ENCODE measurements around the gene ARHGEF17.

The ARHGEF17 gene

DNA sequence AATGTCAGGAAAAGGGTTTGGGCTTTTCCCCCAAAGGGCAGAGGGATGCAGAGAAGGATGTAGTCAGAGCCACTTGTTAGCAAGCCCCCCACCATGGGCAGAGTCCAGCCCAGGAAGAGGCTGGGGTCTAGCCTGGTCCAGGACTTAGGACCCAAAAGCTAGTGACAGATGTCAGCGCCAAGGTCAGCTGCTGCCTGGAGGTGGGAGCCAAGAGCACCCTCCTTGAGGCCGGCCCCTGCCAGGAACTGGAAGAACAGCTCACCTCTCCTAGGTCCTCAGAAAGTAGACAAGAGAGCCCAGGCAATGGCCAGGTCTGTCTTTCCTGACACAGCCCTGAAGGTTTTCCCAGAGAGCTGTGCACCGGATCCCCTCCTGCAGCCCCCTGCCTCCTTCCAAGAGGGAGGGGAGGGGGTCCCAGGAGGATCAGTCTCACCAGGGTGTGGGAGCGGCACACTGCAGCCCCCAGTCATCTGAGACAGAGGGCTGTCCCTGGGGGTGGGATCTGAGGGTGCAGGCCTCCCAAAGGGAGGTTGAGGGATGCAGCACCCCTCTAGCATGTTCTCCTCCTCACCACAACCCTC lies 14.6 kb upstream of the ARHGEF17 start:
- no peak for DNase-seq

DNA sequence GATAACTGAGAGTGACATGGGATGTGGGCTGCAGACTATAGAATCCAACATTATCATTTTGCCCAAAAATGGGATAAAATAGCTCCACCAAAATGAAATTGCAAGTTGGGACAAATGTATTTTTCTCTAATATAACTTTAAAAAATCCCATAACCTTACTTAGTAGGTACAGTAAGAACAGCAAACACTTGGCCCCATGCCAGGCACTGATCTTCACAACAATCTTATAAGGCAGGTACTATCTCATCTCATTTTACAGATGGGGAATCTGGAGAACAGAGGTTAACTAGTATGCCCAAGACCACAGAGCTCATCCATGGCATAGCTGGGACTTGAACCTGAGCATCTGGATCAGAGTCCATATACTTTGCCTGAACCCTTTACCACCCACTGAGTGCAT lies 13.5 kb upstream of the ARHGEF17 start:
- DNase-seq, result no peak

DNA sequence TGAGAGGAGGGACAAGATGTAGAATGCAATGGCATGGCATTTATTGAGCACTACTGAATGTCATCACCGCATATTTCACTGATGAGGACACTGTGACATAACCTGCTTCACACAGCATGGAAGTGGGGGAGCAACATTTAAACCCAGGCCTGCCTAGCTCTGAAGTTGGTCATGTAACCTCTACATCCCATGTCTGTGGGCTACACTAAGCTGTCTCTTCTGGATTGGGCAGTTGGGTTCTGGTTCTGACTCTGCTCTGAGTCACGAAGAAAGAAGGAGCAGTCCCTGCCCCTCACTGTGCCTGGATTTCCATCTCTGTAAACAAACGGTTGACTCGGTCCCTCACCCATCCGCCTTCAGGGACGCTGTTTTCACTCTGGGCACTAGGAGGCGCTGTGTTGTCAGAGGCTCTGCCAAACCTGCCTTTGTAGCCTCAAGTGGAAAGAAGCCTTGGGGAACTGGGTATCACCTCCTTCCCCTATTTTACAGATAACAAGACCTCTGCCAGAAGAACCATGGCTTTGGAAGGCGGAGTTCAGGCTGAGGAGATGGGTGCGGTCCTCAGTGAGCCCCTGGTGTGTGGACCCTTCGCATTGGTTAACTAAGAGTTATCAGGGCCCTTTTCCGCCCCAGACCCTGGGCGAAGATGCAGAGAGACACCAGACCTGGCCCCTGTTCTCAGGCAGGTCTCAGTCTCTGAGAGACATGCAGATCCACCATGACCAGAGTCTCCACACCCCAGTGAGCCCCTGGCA lies 12.7 kb upstream of the ARHGEF17 start:
- peak; percentile 48 for DNase-seq

DNA sequence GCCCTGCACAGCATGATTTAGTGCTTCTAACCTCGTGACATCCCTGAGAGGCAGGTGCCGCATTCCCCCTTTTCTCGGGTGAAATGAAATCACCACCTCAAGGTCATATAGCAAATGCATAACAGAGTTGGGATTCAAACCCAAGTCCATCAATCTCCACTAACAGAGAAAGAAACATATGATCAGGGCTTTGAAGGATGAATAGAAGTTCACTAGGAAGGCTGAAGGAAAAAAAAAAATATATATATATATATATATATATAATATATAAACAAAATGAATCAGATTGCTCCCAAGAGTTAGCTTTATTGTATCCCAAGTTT lies 12.1 kb upstream of the ARHGEF17 start:
- no peak for DNase-seq

DNA sequence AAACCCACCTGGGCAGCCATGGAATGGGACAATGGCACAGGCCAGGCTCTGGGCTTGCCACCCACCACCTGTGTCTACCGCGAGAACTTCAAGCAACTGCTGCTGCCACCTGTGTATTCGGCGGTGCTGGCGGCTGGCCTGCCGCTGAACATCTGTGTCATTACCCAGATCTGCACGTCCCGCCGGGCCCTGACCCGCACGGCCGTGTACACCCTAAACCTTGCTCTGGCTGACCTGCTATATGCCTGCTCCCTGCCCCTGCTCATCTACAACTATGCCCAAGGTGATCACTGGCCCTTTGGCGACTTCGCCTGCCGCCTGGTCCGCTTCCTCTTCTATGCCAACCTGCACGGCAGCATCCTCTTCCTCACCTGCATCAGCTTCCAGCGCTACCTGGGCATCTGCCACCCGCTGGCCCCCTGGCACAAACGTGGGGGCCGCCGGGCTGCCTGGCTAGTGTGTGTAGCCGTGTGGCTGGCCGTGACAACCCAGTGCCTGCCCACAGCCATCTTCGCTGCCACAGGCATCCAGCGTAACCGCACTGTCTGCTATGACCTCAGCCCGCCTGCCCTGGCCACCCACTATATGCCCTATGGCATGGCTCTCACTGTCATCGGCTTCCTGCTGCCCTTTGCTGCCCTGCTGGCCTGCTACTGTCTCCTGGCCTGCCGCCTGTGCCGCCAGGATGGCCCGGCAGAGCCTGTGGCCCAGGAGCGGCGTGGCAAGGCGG lies 11.4 kb upstream of the ARHGEF17 start:
- no peak for DNase-seq

DNA sequence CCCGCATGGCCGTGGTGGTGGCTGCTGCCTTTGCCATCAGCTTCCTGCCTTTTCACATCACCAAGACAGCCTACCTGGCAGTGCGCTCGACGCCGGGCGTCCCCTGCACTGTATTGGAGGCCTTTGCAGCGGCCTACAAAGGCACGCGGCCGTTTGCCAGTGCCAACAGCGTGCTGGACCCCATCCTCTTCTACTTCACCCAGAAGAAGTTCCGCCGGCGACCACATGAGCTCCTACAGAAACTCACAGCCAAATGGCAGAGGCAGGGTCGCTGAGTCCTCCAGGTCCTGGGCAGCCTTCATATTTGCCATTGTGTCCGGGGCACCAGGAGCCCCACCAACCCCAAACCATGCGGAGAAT lies 10.9 kb upstream of the ARHGEF17 start:
- no peak for DNase-seq

DNA sequence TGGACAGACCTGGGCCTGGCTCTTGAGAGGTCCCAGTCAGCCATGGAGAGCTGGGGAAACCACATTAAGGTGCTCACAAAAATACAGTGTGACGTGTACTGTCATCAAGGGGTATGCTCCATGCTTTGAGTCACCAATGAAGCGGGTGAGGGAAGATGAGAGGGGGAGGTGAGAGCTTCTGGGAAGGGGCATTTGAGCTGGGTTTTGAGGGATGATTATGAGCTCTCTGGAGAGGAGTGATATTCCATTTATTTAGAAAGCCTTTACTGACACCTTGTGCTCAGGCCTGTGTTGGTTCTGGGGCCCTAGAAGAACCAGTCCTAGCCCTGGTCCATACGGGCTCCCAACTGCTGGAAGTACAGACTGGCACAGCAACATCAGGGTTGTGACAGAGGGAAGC lies 10.4 kb upstream of the ARHGEF17 start:
- DNase-seq, result no peak

DNA sequence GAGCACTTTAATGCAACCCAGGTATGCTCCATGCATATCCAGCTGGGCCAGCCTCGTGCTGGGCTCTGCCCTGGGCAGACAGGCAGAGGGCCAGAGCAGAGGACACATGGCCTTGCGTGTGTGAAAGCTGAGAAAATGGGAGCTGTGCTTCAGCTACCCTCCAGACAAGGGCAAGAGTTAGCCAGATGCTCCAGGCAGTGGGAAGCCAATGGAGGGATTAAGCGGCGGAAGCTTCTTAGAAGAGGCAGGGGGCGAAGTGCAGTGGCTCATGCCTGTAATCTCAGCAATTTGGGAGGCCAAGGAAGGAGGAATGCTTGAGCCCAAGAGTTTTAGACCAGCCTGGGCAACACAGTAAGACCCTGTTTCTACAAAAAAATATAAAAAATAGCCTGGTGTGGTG lies 9.8 kb upstream of the ARHGEF17 start:
- no peak for DNase-seq

DNA sequence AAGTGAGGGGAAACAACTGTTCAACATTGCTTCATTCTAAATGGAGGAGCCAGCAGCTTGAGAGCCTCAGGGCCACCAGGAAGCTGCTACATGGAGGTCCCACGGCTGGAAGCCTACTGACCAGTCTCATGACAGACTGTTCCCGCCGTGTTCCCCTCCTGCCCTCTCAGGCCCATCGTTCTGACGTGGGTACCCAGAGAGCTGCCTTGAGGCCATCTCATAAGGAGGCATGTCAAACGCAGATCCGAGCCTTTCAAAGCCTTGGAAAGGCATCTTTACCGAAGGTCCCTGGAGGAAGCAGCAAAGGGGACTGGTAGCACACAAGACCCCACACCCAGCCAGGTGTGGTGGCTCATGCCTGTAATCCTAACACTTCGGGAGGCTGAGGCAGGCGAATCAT lies 8.3 kb upstream of the ARHGEF17 start:
- DNase-seq, result no peak

DNA sequence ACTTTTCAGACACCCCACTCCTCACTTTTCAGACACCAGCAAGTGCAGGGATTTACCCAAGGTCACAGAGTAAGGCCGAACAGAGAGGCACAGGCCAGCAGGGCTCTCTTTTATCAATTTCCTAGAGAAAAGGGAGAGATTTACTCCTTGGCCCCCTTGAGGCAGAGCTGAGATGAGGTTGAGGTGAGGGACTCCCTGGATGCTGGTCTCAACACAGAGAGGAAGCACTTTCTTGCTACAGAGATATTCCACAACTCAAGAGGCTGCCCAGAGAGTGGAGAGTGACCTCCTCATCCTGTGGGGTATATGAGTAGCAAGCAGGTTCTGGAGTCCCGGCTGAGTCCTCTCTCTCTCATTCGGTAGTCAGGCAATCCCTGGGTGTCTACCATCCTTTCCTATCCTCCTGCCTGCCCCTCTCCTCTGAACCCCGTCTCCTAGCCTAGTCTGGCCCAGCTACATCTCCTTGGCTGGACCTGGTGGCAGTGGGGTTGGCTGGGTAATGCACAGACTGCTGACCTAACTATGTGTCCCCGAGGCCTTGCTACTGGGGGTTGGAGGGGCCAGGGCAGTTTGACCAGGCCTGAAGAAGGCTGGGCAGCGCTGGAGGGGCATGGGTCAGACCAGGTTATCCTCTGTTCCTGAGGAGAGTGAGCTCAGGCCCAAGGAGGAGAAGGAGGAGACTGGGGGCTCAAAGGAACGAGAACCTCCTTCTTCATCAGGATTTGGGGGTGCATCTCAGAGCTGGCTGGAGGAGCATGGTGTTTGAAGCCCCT lies 1.8 kb upstream of the ARHGEF17 start:
- DNase-seq, result no peak

DNA sequence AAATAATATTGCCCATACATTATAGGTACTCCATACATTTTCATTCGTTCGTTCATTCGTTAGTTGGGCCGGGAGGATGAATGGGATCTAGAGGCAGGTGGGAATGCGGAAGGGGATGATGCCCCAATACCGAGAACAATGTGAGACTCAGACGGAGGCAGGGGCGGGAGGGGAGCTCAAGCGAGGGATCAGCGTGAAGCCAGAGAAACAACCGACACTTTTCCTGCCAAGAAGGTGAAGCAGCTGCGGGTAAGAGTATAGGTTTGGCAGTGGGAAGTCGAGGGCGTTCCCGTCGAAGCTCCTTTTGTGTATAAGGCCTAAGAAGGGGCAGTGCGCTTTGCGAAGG lies 1.1 kb upstream of the ARHGEF17 start:
- DNase-seq, result peak; percentile 63

DNA sequence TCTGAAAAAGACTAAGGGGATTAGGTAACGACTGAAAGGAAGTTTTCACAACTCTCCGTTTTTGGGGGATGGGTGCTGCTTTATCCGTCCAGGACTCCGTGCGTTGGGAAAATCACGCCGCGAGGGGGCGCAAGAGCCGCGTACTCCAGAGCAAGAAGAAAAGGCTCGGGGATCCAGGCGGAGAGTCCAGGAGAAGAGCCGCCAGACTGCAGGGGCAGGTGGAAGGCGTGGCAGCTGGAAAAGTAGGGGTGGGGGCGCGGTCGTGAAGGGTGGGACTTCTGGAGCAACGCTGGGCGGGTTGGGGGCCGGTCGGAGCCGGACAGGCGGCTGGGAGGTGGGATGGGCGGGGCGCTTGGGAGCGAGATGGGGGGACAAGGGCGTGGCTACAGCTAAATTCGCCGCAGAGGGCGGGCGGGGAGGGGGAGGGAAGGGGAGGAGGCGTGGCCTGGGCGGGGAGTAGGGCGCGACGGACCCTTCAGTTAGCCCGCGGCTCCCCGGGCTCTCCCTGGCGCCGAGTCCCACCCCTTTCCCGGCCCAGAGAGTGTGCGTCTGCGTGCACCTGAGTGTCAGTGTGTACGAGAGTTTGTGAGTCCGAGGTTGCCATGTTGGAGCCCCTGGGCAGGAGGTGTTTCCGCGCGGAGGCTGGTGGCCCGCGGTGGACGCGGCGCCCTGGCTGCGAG lies 613 bp upstream of the ARHGEF17 start:
- peak; percentile 98 for DNase-seq

DNA sequence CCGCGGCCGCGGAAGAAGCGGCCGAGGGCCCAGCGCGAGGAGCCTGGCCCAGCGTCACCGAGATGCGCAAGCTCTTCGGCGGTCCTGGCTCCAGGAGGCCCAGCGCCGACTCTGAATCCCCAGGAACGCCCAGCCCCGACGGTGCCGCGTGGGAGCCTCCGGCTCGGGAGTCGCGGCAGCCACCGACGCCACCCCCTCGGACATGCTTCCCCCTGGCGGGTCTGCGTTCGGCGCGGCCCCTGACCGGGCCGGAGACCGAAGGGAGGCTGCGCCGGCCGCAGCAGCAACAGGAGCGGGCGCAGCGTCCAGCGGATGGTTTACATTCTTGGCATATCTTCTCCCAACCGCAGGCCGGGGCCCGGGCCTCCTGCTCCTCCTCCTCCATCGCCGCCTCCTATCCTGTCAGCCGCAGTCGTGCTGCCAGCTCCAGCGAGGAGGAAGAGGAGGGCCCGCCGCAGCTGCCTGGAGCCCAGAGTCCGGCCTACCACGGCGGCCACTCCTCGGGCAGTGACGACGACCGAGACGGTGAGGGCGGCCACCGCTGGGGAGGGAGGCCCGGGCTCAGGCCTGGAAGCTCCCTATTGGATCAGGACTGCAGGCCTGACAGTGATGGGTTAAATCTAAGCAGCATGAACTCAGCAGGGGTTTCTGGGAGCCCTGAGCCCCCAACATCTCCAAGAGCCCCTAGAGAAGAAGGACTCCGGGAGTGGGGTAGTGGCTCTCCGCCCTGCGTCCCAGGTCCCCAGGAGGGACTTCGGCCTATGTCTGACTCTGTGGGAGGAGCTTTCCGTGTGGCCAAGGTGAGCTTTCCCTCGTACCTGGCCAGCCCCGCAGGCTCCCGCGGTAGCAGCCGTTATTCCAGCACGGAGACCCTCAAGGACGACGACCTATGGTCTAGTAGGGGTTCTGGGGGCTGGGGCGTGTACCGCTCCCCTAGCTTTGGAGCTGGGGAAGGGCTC lies 1.2 kb downstream of the ARHGEF17 start:
- peak; percentile 47 for DNase-seq

DNA sequence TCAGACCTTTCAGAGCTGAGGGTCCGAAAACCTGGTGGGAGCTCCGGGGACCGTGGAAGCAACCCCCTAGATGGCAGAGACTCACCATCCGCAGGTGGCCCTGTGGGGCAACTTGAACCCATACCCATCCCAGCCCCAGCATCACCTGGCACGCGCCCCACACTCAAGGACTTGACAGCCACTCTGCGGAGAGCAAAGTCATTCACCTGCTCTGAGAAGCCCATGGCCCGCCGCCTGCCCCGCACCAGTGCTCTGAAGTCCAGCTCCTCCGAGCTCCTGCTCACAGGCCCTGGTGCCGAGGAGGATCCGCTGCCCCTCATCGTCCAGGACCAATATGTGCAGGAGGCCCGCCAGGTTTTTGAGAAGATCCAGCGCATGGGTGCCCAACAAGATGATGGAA lies 2.0 kb downstream of the ARHGEF17 start:
- no peak for DNase-seq

DNA sequence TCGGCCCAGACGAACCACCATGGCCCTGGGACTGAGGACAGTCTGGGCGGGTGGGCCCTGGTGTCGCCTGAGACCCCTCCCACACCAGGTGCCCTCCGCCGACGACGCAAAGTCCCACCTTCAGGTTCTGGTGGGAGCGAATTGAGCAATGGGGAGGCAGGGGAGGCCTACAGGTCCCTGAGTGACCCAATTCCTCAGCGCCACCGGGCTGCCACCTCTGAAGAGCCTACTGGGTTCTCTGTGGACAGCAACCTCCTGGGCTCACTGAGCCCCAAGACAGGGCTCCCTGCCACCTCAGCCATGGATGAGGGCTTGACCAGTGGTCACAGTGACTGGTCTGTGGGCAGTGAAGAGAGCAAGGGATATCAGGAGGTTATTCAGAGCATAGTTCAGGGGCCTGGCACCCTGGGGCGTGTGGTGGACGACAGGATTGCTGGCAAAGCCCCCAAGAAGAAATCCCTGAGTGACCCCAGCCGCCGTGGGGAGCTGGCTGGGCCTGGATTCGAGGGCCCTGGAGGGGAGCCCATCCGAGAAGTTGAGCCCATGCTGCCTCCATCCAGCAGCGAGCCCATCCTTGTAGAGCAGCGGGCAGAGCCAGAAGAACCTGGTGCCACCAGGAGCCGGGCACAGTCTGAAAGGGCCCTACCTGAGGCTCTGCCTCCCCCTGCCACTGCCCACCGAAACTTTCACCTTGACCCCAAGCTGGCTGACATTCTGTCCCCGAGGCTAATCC lies 2.8 kb downstream of the ARHGEF17 start:
- DNase-seq, result no peak

DNA sequence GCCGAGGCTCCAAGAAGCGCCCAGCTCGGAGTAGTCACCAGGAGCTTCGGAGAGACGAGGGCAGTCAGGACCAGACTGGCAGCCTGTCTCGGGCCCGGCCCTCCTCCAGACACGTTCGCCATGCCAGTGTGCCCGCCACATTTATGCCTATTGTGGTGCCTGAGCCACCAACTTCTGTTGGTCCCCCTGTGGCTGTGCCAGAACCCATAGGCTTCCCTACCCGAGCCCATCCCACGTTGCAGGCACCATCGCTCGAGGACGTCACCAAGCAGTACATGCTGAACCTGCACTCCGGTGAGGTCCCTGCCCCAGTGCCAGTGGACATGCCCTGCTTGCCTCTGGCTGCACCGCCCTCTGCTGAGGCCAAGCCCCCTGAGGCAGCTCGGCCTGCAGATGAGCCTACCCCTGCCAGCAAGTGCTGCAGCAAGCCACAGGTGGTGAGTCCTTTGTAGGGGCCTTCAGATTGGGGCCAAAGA lies 3.4 kb downstream of the ARHGEF17 start:
- DNase-seq, result no peak

DNA sequence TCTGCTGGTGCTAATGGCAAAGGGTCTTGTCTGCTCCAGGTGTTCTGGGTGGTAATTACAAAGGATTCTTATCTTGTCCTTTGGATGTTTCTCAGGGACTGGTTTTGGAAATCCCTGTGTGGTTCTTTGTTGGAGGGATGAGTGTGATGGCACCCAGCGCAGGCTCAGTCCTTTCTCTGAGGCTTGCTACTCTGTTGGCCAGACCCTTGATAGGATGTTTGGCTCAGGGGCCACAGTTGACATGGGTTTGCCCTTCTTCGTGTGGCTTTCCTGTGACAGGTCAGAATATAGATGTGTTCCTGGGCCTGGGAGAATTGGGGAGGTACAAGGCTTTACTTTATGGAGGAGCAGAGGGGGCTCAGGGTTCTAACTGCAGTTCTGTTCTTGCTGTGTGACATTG lies 4.0 kb downstream of the ARHGEF17 start:
- no peak for DNase-seq

DNA sequence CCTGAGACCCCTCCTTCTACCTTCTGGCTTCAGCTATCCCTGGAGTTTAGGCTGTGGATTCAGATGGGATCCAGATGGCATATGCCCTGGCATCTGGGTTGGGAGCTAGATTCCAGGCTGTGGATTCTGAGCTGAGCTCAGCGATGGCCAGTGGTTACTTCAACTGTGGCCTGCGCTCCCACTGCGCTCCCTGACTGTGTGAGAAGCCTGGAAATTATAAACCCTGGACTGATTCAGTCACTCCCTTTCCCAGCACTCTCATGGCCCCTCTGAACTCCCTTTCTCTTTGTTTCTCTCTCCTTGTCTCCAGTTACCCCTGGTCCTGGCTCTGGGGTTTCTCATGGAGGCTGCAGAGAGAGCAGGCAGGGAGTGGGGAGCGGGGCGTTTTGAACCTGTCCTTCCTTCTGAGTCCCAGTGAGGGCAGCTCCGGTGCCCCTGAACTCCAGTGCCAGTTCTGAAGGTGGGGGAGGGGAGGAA lies 4.8 kb downstream of the ARHGEF17 start:
- DNase-seq, result no peak

DNA sequence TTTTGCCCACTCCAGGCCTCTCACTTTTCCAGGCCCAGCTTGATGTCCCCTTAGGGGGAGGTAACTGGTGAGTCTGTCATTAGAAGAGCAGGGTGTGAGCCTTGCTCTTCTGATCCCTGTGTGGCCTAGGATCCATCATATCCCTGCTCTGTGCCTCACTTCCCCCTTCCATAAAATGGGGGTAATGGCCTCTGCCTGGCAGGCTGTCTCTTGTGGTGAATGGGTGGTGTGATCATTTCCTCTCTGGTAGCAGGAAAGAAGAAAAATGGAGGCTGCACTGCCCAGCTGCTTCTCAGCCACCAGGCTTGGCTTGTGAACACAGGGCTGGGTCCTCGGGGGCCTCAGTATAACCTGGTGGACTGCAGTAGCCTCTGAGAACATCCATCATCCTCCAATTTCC lies 5.6 kb downstream of the ARHGEF17 start:
- no peak for DNase-seq

DNA sequence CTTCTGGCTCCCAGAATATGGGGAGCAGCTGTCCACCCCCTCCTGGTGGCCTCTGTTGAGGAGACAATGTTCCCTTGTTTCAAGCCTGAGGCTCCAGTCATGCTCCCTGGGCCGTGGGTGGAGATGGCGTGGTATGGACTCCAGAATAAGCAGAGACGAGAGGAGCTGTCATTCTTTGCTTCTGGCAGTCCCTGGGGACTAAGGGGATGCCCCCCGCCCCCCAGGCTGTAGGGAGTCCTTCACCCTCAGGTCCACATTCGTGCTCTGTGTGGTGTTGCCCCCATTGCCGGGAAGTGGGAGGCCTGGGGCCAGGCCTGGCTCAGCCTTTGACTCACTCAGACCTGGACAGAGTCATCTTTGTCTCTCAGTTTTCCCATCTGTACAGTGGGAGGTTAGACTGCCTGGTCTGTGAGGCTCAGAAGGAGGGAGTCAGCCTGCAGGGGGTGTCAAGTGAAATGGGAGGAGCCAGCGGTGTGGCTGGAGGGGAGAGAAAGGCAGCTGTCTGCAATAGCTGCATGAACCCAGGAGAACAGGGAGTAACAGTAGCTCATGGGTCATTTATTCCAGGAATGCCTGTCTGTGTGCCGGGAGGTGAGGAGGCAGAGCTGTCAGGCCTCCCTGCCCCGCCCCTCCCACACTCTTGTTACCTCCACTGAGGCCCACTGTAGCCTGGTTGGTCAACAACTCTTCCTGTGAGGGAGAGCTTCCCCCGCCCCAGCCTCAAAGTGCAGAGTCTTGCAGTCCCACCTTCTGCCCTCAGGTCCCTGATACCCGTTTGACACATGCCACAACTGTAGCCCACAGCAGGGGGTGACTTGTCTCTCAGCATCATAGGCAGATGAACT lies 6.3 kb downstream of the ARHGEF17 start:
- no peak for DNase-seq

All from NCI-H146 (cell line).